ENCODE results near the gene SYT8.

- TF ChIP-seq, protein P1, sequence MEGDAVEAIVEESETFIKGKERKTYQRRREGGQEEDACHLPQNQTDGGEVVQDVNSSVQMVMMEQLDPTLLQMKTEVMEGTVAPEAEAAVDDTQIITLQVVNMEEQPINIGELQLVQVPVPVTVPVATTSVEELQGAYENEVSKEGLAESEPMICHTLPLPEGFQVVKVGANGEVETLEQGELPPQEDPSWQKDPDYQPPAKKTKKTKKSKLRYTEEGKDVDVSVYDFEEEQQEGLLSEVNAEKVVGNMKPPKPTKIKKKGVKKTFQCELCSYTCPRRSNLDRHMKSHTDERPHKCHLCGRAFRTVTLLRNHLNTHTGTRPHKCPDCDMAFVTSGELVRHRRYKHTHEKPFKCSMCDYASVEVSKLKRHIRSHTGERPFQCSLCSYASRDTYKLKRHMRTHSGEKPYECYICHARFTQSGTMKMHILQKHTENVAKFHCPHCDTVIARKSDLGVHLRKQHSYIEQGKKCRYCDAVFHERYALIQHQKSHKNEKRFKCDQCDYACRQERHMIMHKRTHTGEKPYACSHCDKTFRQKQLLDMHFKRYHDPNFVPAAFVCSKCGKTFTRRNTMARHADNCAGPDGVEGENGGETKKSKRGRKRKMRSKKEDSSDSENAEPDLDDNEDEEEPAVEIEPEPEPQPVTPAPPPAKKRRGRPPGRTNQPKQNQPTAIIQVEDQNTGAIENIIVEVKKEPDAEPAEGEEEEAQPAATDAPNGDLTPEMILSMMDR (conservative IDR thresholded peaks at IDR 0.05 in 1 of 2, IDR thresholded peaks at IDR 0.05 in 1 of 2; ENCODE audit: extremely low read depth in 1 of 2, insufficient read depth in 1 of 2, low read depth in 1 of 2, low read length in 2 of 2): no peak
- TF ChIP-seq EZH2 (IDR thresholded peaks at IDR 0.05; ENCODE audit: borderline replicate concordance, low read length): no peak
Measured at GRCh38 chr11:1870721-1871466, 36.1 kb downstream of the SYT8 start.

Measured in mammary epithelial cell (primary cell).